Tibial nerve (tissue), 4 donors: ENCODE data around the gene C1QBP.

Experiments
- CTCF ChIP-seq, 5 experiments: fragments of 200-600 bp in 3 of 5; fragments of 450-650 bp in 2 of 5; sonication (generic) in 3 of 5; IDR thresholded peaks; one replicate each; pipeline ENCODE4 v1.5.1; 2016 to 2019; ENCODE audit warnings: antibody characterized with exemption in 5 of 5, mild to moderate bottlenecking in 3 of 5, moderate library complexity in 2 of 5
- EP300 ChIP-seq, 2 donors: sonication (generic); formaldehyde crosslinking; IDR thresholded peaks; one replicate each; pipeline ENCODE4 v1.6.1; 2017; ENCODE audit warnings: antibody characterized with exemption in 2 of 2, mild to moderate bottlenecking in 1 of 2
- POLR2A ChIP-seq, 2 donors: fragments of 450-650 bp; IDR thresholded peaks; one replicate each; pipeline ENCODE4 v1.6.1; 2017; ENCODE audit warnings: antibody characterized with exemption in 2 of 2, mild to moderate bottlenecking in 2 of 2, moderate library complexity in 2 of 2

DNA sequence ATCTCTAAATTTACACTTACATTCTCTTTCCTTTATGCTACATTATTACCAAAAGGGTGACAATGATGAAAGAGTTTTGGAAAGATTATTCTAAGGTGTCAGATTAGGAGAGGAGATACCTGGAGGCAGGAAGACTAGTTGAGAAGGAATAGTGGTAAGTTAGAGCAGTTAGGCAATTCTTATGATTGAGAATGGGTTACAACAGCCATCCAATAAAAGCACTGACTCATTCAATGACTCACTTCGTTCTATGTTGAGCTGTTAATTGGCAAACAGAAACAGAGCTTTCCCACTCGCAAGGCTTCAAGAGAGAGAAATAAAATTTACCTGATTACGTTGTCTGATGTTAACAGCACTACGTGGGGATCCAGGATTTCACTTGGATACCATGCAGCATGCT is 25.3 kb downstream of the C1QBP start:
- TF ChIP-seq CTCF (IDR thresholded peaks at IDR 0.05) (no peak), EP300 (IDR thresholded peaks at IDR 0.05) (no peak), POLR2A (IDR thresholded peaks at IDR 0.05) (no peak)
